UCSD-AML1 (cell line): ENCODE results near the gene GGTLC2.
A peak's percentile ranks its signal among the peaks of the same experiment; 100 is the strongest.
"Not testable (repeated sequence)": the region's sequence is repeated elsewhere in the genome, so short reads cannot be mapped to it uniquely, and the experiment has no call there.

Experiments used
- DNase-seq: peaks from one replicate; lab custom pipeline; 2025; ENCODE audit not compliant: unreplicated experiment; lab: John Stamatoyannopoulos, UW

The GGTLC2 gene

GRCh38 chr22:22667966-22668880, 23.8 kb downstream of the GGTLC2 start:
- DNase-seq: no peak

GRCh38 chr22:22669093-22669492, 24.7 kb downstream of the GGTLC2 start:
- no peak for DNase-seq

GRCh38 chr22:22670076-22670795, 25.8 kb downstream of the GGTLC2 start:
- no peak for DNase-seq

- DNase-seq: no peak
Observed at GRCh38 chr22:22671506-22671905, 27.1 kb downstream of the GGTLC2 start.

- DNase-seq: no peak
Observed at GRCh38 chr22:22673099-22673498, 28.7 kb downstream of the GGTLC2 start.

GRCh38 chr22:22673628-22674027, 29.2 kb downstream of the GGTLC2 start:
- DNase-seq: no peak

- no peak for DNase-seq
Observed at GRCh38 chr22:22674467-22674866, 30.1 kb downstream of the GGTLC2 start.

GRCh38 chr22:22678970-22679369, 34.6 kb downstream of the GGTLC2 start:
- no peak for DNase-seq

GRCh38 chr22:22680396-22680795, 36.0 kb downstream of the GGTLC2 start:
- DNase-seq: no peak

GRCh38 chr22:22681221-22681739, 36.9 kb downstream of the GGTLC2 start:
- no peak for DNase-seq

- DNase-seq: no peak
Observed at GRCh38 chr22:22682196-22682595, 37.8 kb downstream of the GGTLC2 start.

- no peak for DNase-seq
Observed at GRCh38 chr22:22682807-22683667, 38.6 kb downstream of the GGTLC2 start.

GRCh38 chr22:22683668-22684361, 39.4 kb downstream of the GGTLC2 start:
- DNase-seq: no peak

GRCh38 chr22:22684580-22685561, 40.5 kb downstream of the GGTLC2 start:
- peak; percentile 44 for DNase-seq

- no peak for DNase-seq
Observed at GRCh38 chr22:22685586-22685985, 41.2 kb downstream of the GGTLC2 start.

GRCh38 chr22:22686202-22687115, 42.0 kb downstream of the GGTLC2 start:
- DNase-seq: not testable (repeated sequence)

- no peak for DNase-seq
Observed at GRCh38 chr22:22687638-22688500, 43.5 kb downstream of the GGTLC2 start.
